GM19025 (cell line): ENCODE data around the gene SLC66A1.
"Not testable (repeated sequence)": the region's sequence is repeated elsewhere in the genome, so short reads cannot be mapped to it uniquely, and the experiment has no call there.

Experiments
- ATAC-seq: cut with Tn5 transposase; IDR thresholded peaks from one replicate; pipeline ENCODE4 v1.9.1; 2021; ENCODE audit warnings: mild to moderate bottlenecking, low read depth, moderate library complexity; ENCODE audit not compliant: unreplicated experiment

SLC66A1 gene, protein sequence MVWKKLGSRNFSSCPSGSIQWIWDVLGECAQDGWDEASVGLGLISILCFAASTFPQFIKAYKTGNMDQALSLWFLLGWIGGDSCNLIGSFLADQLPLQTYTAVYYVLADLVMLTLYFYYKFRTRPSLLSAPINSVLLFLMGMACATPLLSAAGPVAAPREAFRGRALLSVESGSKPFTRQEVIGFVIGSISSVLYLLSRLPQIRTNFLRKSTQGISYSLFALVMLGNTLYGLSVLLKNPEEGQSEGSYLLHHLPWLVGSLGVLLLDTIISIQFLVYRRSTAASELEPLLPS

DNA sequence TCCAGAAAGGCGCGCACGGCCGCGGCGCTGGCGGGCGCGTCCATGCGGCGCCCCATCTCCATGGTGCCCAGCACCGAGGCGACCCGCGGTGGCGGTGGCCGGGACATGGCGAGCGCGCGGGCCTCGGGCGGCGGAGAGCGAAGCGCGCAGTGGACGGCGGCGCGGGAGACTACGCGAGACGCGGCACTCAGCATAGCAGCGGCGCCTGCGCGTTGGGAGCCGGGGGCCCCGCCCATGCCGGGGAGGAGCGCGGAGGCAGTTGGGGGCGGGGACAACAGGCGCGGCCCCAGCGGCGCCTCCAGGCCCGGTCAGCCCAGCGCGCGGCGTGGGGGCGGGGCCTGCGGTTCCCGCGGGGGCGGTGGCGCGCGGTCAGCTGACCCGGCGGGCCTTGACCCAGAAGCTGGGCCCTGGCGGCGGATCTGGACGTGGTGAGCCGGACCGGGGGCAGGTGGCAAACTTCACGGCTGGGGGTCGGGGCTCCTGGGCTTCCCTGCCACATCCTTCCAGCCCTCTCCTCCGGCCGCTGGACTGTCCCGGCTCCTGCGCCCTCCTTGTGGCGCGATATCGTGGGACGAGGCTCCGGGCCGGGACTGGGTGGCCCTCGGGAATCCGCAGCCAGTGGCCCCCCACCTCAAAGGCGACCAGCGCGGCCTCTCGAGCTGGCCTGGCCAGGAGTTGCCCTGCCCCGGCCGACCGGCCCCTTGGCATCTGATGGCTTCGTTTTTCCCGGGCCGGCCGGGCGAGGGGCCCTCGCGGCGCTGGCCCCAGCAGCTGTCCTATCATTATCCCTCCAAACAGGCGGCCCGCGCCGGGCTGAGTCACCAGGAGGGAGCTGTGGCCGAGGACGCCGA, at the start of gene SLC66A1, which contains the start of gene AKR7A2:
TSS of gene SLC66A1 (plus strand) at position 396 of the 851 bp plus-strand sequence. CDS start 5,352 bp downstream, outside the sequence.
TSS of gene AKR7A2 (minus strand) at position 214 of the 851 bp plus-strand sequence. CDS start at position 194, 20 bp downstream.
- peak; percentile 79 for ATAC-seq

DNA sequence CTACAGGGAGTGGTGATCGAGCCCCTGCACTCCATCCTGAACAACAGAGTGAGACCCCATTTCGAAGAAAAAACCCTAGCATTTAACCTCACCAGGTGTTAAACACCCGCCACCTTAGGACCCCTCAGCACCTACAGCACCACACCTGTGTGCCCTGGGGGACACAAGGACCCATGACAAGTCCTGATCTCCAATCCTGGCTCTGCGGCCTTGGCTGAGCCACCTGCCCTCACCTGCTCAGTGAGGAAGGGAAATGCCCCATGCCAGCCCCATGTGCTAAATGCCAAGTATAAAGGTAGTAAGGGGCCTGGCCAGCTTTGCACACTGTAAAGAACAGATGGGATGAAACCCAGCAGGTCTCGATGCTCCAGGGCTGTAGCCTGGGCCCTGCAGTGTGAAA, 49.4 kb upstream of the SLC66A1 start:
- no peak for ATAC-seq

DNA sequence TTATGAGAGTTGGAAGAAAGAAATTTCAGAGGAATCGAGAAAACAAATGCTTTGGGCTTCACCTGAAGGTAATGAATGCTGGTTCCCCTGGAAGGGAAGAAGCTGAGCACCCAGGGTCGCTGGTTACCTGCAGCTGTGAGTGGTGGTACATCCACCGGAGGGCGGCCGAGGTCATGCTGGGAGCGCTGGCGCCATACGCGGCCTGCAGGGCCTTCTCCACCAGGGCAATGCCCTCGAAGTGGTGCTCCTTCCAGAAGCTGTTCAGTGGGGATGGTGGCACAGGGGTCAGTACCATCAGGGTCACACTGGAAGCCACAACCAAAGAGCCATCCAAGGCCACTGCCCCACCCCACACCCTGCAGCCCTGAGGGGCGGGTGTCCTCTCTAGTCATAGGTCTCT, 43.7 kb upstream of the SLC66A1 start:
- no peak for ATAC-seq

DNA sequence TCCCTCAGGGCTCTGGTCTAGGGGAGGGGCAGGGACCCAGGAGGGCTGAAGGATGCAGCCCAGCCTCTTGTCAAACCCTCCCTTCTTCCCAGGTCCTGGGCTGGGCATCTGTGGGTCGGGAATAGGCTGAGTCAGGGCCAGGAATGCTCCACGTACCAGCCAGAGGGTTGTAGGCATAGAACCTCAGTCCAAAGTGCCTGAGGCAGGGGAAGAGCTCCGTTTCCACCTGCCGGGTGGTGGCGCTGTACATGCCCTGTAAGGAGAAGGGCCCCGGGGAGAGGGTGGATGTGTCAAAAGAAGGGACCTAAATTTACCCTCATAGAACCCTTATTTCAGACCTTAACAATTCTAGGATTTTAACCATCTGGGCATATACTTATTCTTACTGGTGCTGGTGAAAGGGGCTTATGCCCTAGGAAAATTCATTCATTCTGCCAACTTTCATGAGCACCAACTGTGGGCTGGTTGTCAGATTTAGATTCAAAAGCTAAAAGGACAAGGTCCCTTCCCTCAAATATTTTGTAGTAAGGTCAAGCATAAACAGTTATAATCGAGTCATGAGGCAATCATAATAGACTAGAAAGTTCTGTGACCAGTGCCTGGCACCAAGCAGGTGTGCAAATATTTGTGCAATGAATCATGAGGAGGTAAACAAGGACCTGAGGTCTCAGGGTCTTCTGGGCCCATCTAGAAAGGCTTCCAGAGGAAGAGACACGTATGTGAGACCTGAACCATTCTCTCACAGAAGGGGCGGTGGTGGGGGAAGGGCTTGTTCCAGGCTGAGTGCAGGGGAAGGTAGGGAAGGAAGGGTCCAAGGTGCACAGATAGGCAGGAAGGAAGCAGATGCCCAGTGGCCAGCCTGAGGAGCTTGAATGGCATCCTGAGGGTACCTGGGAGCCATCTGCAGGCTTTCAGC, 42.4 kb upstream of the SLC66A1 start:
- not testable (repeated sequence) for ATAC-seq

DNA sequence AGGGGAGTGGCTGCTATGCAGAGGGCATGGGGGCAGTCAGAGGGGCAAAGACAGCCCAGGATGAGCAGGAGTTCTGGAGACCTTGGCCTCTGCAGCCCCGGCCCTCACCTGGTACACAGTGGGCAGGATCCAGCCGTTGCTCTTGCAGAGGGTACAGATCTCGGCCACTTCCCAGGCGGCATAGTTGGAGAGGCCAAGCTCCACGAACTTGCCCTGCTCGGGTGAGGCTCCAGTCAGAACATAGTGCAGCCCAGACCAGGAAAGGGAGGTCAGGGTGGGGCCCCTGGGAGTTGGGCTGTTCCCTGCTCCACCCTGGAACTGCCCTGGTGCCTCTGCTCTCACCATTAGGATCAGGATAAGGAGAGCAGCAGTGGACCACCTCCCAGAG, 41.8 kb upstream of the SLC66A1 start:
- not testable (repeated sequence) for ATAC-seq

DNA sequence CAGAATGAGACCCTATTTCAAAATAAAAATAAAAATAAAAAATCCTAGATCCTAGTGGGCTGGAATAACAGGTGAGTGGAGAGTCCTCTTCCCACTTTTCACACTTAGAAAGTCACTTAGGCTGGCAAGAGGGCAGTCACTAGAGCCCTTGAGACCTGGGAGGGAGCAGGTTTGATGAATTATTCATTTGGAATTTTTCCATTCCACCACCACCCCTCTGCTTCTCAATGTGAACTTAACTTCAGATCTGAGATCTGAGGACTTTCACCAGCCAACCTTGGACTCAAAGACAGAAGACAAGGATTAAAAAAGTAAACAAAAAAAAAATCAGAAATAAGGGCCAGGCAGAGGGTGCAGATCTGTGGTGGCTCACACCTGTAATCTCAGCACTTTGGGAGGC, 40.1 kb upstream of the SLC66A1 start:
- ATAC-seq: no peak

DNA sequence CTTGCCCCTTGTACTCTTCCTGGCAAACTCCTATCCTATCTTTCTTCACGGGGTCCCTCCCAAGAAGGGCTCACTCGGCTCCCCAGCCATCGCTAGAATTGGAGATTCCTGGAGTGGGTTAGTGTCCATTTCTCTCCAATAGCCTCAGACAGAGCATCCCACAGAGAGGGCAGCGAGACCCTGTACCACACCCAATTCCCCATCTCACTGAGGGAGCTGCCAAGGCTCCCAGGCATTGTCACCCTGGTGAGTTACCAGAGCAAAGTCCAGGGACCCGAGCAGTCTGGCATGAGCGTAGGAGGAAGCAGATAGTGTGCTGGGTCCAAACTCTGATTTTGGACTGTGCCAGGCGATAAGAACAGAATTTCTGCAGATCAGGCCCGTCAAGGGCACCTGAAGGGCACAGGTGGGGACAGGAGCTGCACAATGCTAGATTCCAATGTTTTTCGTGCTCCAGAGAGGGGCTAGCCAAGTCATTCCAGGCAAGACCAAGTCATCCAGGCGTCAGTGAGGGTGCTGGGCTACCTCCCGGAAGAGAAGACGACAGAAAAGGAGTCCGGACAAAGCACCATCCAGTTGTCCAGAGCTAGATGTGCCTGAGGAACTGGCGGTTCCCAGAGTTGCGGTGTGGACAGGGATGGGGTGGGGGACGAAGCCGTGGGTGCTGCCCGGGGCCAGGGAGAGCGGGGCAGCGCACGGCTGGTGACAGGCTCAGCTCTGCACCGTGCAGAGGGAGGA, 38.9 kb upstream of the SLC66A1 start:
- ATAC-seq: no peak

DNA sequence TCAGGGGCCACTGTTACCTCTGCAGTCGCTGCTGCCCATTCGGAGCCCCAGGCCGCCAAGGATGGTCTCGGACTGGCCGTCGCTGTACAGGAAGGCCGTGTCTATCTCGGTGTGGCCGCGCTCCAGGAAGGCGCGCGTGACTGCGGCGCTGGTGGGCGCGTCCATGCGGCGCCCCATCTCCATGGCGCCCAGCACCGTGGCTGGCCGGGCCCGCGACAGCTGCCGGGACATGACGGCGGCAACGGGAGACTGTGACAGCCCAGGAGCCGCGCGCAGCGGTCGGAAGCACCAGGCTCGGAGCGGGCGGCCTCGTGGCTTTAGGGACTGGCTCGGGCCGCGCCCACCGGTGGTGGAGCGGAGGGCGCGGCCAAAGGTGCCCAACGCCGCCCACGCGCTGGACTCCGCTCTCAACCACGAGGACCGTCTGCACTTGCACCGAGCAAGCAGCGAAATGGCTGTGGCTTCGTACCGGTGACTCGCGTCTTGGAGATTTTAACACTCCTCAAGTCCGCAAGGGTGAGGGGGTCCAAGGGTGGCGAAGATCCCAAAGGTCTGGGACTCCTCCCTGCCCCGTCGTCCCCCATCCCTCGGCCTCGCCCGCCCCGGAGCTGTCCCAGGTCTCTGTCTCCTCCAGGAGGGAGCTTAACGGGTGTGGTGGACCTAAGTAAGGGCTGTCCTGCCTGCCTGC, 38.1 kb upstream of the SLC66A1 start:
- not testable (repeated sequence) for ATAC-seq

DNA sequence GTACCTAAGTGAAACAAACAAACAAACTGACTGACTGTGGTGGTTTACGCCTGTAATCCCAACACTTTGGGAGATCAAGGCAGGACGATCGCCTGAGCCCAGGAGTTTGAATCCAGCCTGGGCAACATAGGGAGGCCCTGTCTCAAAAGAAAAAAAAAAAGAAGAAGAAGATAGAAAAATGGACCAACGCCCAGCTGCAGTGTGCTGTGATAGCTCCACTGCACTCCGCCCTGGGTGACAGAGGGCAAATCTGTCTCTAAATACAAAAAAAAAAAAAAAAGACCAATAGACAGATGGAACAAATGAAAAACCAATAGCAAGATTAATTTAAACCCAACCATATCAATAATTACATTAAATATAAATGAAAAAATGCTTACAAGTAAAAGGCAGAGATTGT, 37.5 kb upstream of the SLC66A1 start:
- no peak for ATAC-seq

DNA sequence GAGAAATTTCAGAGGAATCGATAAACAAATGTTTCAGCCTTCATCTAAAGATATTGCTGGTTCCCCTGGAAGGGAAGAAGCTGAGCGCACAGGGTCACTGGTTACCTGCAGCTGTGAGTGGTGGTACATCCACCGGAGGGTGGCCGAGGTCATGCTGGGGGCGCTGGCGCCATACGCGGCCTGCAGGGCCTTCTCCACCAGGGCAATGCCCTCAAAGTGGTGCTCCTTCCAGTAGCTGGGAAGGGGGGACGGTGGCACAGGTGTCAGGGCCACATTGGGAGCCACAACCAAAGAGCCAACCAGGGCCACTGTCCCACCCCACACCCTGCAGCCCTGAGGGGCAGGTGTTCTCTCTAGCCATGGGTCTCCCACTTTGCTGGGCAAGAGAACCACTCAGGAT, 28.2 kb upstream of the SLC66A1 start:
- ATAC-seq: no peak

DNA sequence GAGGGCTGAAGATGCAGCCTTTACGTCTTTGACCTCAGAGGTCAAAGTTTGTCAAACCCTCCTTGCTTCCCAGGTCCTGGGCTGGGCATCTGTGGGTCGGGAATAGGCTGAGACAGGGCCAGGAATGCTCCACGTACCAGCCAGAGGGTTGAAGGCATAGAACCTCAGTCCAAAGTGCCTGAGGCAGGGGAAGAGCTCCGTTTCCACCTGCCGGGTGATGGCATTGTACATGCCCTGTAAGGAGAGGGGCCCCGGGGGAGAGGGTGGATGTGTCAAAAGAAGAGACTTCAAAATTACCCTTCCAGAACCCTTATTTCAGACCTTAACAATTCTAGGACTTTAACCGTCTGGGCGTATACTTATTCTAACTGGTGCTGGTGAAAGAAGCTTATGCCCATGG, 27.2 kb upstream of the SLC66A1 start:
- no peak for ATAC-seq

DNA sequence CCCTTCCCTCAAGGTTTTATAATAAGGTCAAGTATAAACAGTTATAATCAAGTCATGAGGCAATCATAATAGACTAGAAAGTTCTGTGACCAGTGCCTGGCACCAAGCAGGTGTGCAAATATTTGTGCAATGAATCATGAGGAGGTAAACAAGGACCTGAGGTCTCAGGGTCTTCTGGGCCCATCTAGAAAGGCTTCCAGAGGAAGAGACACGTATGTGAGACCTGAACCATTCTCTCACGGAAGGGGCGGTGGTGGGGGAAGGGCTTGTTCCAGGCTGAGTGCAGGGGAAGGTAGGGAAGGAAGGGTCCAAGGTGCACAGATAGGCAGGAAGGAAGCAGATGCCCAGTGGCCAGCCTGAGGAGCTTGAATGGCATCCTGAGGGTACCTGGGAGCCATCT, 26.8 kb upstream of the SLC66A1 start:
- not testable (repeated sequence) for ATAC-seq

DNA sequence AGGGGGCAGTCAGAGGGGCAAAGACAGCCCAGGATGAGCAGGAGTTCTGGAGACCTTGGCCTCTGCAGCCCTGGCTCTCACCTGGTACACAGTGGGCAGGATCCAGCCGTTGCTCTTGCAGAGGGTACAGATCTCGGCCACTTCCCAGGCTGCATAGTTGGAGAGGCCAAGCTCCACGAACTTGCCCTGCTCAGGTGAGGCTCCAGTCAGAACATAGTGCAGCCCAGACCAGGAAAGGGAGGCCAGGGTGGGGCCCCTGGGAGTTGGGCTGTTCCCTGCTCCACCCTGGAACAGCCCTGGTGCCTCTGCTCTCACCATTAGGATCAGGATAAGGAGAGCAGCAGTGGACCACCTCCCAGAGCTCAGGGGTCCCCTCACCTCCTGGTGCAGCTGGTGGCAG, 26.3 kb upstream of the SLC66A1 start:
- not testable (repeated sequence) for ATAC-seq

DNA sequence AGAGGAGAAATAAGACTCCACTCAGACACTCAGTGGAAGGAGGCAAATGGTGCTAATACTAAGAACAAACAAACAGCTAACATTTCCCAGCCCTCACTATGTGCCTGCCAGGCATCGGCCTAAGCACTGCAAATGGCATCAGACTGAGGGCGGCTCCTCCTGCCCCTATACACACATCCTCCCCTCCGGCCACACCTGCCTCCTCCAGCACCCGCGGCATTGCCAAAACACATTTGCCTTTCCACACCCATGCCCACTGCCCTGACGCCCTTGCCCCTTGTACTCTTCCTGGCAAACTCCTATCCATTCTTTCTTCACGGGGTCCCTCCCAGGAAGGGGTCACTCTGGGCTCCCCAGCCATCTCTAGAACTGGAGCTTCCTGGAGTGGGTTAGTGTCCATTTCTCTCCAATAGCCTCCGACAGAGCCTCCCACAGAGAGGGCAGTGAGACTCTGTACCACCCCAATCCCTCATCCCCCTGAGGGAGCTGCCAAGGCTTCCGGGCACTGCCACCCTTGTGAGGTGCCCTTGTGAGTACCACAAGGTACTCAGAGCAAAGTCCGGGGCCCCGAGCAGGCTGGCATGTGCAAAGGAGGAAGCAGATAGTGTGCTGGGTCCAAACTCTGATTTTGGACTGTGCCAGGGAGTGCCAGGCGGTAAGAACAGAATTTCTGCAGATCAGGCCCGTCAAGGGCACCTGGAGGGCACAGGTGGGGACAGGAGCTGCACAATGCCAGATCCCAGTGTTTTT, 24.5 kb upstream of the SLC66A1 start:
- no peak for ATAC-seq

DNA sequence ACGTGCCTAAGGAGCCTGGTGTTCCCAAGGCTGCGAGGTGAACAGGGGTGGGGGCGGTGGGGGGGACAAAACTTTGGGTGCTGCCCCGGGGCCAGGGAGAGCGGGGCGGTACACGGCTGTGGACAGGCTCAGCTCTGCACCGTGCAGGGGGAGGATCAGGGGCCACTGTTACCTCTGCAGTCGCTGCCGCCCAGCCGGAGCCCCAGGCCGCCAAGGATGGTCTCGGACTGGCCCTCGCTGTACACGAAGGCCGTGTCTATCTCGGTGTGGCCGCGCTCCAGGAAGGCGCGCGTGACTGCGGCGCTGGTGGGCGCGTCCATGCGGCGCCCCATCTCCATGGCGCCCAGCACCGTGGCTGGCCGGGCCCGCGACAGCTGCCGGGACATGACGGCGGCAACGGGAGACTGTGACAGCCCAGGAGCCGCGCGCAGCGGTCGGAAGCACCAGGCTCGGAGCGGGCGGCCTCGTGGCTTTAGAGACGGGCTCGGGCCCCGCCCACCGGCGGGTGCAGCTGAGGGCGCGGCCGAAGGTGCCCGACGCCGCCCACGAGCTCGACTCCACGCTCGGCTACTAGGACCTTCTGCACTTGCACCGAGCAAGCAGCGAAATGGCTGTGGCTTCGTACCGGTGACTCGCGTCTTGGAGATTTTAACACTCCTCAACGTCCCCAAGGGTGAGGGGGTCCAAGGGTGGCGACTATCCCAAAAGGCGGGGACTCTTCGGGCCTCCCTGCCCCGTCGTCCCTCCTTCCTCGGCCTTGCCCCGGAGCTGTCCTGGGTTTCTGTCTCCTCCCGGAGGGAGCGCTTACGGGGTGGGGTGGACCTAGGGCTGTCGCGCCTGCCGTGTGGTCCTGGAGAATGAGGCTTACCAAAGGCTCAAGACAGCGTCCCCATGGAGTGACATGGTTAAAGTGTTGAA, 23.5 kb upstream of the SLC66A1 start, which contains the start of gene AKR7A3:
TSS of gene AKR7A3 (minus strand) at position 447 of the 918 bp plus-strand sequence. CDS start at position 386, 61 bp downstream.
- not testable (repeated sequence) for ATAC-seq

DNA sequence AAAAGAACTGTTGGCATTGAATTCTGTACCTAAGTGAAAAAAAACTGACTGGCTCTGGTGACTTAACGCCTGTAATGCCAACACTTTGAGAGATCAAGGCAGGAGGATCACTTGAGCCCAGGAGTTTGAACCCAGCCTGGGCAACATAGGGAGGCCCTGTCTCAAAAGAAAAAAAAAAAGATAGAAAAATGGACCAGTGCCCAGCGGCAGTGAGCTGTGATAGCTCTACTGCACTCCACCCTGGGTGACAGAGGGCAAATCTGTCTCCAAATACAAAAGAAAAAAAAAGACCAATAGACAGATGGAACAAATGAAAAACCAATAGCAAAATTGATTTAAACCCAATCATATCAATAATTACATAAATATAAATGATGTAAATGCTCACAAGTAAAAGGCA, 22.9 kb upstream of the SLC66A1 start:
- no peak for ATAC-seq

DNA sequence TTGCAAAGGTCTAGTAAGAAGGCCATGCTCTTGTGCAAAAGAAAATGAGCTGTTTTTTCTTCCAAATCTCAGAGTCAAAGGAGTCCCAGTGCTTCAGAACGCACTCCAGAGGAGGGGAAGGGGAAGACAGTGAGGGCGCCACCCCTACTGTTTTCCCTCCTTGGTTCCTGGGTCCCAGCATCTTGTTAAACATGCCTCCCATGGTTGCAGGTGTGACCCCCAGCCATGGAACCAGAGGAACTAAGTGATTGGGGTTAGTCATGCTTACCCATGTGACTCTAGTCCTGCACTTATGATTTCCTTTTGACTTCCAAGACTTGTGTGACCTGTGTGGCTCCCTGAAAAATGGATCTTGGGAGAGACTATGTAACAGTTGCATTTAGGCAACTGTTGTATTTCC, 17.5 kb upstream of the SLC66A1 start:
- ATAC-seq: no peak
